Measurements from ENCODE around the gene RAPGEF5.

Gene RAPGEF5

DNA sequence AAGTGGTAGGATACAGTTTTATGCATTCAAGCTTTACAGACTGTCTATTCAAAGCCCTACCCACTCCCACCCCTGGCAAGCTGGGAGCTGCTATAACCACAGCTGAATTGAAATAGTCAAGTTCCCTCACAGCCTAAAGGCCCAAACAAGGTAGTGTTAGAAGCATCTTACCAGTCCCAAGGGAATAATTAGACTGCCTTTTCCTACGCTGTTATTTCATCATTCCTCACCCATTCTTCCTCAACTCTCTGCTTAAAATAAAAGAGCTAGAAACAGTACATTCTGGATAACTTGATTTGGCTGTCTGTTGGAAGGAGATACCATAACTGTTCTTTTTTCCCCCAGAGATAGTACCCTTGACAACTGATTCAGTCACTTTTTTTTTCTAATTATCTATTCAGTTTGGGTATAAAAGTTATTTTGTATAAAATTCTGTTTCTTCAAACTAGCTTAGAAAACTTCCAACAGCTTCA is 54.0 kb downstream of the RAPGEF5 start:
- DNase-seq (ENCODE audit: low read depth in 2 of 2), result no peak

DNA sequence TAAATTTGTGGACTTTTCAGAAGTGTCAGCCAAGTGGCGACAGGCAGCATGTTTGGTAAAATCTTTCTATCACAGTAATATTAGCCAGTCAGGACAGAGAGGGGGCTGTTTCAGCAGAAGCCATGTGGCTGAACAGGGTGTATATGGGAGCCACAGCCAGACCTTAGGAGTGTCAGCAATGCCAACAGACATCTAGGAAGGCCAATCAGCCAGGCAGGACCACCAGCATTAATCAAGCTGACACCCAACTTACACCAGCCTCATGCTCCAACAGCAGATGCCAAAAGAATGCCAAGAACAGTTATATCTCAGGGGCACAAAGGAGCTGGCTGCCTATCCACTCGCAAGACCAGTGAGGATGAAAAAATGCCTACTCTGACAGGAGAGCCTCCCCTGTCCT is 54.8 kb downstream of the RAPGEF5 start:
- DNase-seq (ENCODE audit: low read depth in 2 of 2), result no peak

DNA sequence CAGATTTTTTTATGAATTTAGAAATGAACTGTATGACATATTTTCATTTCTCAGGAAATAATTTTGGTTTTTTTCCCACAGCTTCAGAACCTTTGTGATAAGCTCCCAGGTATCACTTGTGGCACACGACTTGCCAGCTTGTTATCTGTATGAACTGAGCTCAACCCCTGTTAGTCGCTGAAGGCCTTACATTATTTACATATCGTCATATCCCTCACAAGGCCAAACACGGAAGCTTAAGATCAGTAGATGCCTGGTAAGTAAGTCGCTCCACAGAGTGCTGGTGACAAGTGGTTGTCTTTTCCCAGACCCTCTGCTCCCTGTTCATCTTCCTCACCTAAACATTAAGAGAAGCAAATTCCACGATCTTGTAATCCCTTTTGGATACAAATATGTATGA is 55.2 kb downstream of the RAPGEF5 start:
- no peak for DNase-seq (ENCODE audit: low read depth in 2 of 2)

GRCh38 chr7:22300839-22301238 is 56.1 kb downstream of the RAPGEF5 start:
- DNase-seq (ENCODE audit: low read depth in 2 of 2), result no peak

DNA sequence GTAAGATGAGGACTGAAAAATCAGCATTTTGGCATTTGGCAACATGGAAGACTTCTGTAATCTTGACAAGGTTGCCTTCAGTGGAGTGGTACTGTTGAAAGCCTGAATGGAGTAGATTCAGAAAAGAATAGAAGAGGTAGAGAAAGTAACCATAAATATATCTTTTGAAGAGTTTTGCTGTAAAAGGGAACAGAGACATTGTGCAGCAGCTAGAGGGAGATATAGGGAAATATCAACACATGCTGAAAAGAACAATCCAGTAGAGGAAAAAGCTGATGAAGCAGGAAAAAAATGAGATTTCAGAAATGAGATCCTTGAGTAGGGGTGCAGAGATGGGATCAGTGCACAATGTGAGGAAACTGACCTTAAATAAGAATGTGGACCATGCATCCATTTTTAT is 60.0 kb downstream of the RAPGEF5 start:
- no peak for DNase-seq (ENCODE audit: low read depth in 2 of 2)

DNA sequence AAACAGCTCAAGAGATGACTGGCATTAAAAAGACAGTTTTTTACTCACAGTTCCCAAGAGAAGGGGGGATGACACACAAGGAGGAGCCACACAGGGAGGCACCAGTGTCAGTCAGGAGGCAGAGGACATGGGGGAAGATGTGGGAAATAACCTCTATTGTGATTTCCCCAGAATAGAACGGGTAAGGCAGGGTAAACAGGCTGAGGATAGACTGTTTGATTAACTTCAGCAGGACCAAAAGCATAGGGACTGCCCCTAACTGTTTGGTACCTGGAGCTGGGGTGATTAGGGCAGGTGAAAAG is 60.7 kb downstream of the RAPGEF5 start:
- DNase-seq (ENCODE audit: low read depth in 2 of 2), result no peak

- DNase-seq (ENCODE audit: low read depth in 2 of 2), result no peak
Measured at GRCh38 chr7:22295402-22296264, 61.3 kb downstream of the RAPGEF5 start.

- DNase-seq (ENCODE audit: low read depth in 2 of 2), result no peak
Measured at GRCh38 chr7:22292531-22292930, 64.4 kb downstream of the RAPGEF5 start.

GRCh38 chr7:22291977-22292376 is 65.0 kb downstream of the RAPGEF5 start:
- no peak for DNase-seq (ENCODE audit: low read depth in 2 of 2)

GRCh38 chr7:22288202-22288601 is 68.8 kb downstream of the RAPGEF5 start:
- no peak for DNase-seq (ENCODE audit: low read depth in 2 of 2)

DNA sequence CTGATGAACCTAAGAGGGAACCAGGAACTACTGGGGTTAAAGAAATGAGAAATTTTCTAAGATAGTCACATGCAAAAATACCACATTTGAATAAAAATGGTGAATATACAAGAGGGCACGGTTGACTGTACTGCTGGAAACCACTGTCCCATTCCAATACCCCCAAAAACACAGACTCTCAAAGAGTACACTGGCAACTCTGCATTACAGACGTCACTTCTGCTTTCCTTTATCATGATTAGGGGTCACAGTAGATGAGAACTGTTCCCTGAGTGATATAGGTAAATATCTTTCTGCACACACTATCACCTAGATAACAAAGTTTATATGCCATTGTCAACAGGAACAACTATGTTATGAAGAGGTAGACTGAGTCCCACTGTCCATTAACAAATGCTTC is 69.5 kb downstream of the RAPGEF5 start:
- DNase-seq (ENCODE audit: low read depth in 2 of 2), result no peak

- DNase-seq (ENCODE audit: low read depth in 2 of 2), result no peak
Measured at GRCh38 chr7:22286436-22286835, 70.5 kb downstream of the RAPGEF5 start.

DNA sequence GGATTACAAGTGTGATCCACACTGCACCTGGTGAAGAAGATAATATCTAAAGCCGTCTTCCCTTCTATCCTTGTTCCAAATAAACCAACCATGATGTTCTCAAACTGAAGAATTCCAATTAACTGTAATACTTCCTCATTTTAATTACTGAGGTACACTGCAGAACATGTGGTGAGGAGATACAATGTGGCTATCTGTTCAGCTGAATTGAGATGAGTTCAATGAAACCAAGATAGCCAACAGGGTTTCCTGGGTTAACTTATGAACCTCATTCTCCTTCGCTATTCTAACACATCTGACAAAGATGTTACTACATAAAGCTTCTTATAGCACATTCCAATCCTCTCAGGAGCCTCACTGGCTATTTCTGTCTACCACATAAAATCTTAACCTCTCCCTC is 75.5 kb downstream of the RAPGEF5 start:
- no peak for DNase-seq (ENCODE audit: low read depth in 2 of 2)

DNA sequence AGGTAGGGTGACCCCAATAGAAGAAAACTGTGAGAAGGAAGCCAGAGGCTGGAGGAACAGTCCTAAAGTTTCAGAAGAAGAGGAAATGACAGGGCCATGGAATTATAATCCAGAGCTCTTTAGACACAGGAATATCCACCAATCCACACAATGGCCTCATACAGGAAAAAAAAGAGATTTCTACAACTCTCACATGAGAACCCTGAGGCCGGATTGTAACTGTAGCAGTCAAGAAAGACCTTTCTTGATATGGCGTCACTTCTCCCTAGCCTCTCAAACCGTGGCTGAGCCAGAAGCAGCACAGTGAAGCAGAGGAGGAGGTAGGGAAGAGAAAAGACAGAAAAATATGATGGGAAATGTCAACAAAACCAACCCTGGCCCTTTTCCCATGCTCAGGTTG is 76.9 kb downstream of the RAPGEF5 start:
- DNase-seq (ENCODE audit: low read depth in 2 of 2), result no peak

- no peak for DNase-seq (ENCODE audit: low read depth in 2 of 2)
Measured at GRCh38 chr7:22278660-22279059, 78.3 kb downstream of the RAPGEF5 start.

GRCh38 chr7:22277375-22277774 is 79.6 kb downstream of the RAPGEF5 start:
- no peak for DNase-seq (ENCODE audit: low read depth in 2 of 2)

GRCh38 chr7:22275661-22276060 is 81.3 kb downstream of the RAPGEF5 start:
- DNase-seq (ENCODE audit: low read depth in 2 of 2), result no peak

DNA sequence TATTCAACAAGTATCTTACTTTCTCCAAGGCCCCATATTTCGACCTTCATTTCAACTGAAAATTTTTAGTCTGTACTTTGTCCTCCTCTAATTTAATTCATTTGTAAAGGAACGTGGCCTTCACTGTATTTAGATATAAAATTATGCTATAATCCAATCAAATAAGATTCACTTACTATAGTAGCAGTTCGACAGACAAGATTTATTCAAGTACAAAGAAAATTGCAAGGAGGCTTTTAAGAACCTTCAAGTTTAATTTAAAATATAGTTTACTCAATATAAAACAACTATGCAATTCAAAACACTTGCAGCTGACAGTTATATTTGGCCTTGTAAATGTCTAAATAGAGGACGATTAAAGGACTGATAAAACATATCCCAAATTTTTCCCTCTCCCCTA is 85.6 kb downstream of the RAPGEF5 start:
- no peak for DNase-seq (ENCODE audit: low read depth in 2 of 2)

GRCh38 chr7:22270371-22270770 is 86.6 kb downstream of the RAPGEF5 start:
- no peak for DNase-seq (ENCODE audit: low read depth in 2 of 2)

GRCh38 chr7:22269963-22270362 is 87.0 kb downstream of the RAPGEF5 start:
- no peak for DNase-seq (ENCODE audit: low read depth in 2 of 2)

DNA sequence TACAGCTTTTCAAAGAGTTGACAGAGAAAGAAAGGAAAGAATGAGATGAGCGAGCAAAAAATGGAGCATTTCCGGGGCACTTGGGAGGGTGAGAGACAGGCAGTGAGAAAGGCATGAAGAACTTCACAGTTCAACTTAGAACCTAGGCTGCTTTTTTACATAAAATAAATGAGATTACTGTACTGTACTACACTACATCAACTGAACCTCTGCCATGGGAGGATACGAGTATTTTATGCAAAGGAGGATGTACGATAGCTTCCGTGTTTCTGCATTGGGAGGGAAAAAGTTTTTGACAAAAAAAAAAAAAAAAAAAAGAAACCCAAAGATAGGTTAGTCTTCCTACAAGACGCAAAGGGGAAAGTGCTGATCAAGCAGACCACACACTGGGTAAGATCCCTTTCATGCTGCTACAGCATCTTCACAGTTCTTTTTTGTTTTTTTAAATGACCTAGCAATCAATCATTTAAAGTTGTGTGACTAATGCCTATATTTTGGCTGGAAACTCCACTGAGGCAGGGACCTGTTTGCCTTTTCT is 88.0 kb downstream of the RAPGEF5 start:
- DNase-seq (ENCODE audit: low read depth in 2 of 2), result no peak

GRCh38 chr7:22267930-22268615 is 88.9 kb downstream of the RAPGEF5 start:
- DNase-seq (ENCODE audit: low read depth in 2 of 2), result no peak

DNA sequence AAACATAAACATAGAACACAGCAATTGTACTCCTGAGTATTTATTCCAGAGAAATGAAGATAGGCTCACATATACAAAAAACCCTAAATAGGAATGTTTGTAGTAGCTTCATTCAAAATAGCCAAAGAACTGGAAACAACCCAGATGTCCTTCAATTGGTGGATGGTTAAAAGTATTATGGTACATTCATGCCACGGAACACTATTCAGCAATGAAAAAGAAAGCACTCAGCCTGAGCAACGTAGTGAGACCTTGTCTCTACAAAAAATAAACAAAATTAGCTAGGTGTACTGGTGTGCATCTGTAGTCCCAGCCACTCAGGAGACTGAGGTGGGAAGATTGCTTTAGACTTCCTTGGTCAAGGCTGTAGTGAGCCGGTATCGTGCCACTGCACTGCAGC is 94.4 kb downstream of the RAPGEF5 start:
- DNase-seq (ENCODE audit: low read depth in 2 of 2), result no peak
